ENCODE measurements around the gene FAM174C. TPM values are rescaled to one million over a fixed set of nuclear protein-coding genes. Genes with fewer than 3 reads are reported as not detected.

The FAM174C gene
- total and polyA plus RNA-seq, 5 donors, result 15.9 to 25.3 (median 17.7) TPM

DNA sequence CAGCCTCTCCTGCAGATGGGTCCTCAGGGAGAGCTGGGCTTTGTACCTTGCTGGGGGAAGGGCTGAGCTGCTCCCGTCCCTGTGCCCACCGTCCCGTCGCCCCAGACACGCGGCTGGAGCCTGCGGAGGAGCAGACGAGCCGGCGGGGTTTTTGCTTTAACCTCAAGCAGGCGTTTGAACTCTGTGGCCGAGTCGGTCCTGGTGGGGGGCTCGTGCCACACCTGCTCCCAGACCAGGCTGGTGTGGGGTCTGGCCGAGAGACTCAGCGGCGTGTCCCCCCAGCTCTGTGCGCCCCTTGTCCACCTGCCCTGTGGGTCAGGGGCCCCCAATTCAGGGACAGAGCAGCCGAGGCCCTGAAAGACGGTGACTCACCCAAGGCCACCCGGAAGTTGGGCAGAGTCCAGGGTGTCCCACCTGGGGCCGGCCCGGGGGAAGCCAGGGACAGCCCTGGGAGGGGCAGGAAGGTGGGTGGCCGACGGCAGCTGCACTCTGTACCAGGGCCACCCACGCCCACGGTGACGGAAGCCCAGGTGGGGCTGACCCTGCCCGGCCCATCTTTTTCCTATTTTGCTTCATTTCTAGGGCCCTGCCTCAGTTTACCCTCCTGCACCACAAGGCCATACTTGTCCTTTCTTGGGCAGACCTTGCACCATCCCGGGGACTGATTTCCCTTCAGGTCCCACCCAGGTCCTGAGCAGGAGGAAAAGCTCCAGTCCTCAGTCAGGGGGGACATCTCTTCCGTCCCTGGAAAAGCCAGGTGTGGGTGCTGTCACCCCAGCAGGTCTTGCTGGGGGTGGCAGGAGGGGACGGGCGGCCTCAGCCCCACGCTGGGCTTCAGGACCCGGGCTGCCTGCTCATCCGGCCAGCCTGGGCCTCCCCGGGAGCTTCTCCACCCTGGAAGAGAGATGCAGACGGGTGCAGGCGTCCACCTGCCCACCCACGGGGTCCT is 15.6 kb downstream of the FAM174C start:
- H3K9me3 ChIP-seq (ENCODE audit: control insufficient read depth, low read length), result no peaks in the 10 kb centered on the region
- H3K4me3 ChIP-seq (ENCODE audit: low read length), result no peak overlapping the region
- no peak for DNase-seq
- H3K4me1 ChIP-seq (ENCODE audit: control insufficient read depth, insufficient read depth, low read length), result no peaks in the 10 kb centered on the region
- no peak for ATAC-seq
- H3K27ac ChIP-seq (ENCODE audit: low read length), result no peak overlapping the region
- intact Hi-C loops (cut with DNase I), result loop anchor here in 1 of 4 donors (5.0 kb wide), 1 partner anchor 46 kb away; no protein-coding TSS in a partner anchor
- WGBS, result 80% methylated on average over 40 of the region's 40 CpGs
- no peaks in the 10 kb centered on the region for H3K27me3 ChIP-seq (ENCODE audit: control insufficient read depth, insufficient read depth)

DNA sequence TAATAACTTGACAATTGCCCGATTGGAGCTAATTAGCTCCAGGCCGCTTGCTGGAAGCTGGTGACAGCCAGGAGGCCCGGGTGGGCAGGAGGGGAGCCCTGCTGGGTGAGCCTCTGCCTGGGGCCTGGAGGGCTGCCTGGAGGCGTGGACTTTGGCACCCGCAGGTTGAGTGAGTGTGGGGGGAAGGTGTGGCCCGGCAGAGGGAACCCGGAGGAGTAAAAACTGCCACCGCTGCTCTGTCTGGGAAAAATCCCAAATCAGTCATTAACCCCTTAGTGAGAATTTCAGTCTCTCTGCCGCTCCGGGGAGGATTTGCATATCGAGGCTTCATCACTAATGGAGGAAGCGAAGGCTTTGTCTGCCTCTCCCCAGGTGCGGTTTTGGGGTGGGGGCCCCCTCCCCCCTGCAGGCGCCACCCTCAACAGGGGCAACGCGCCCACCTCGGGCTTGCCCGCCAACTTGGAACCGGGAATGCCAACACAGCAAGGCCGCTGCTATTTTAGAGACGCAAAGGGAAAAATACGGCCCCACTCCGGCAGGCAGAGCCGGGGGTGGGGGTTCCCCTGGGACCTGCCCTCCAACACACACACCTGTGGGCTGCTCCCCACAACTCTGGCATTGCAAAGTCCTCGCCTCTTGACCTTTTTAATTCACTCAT is 16.6 kb downstream of the FAM174C start:
- H3K27me3 ChIP-seq (ENCODE audit: control insufficient read depth, insufficient read depth), result no peaks in the 10 kb centered on the region

DNA sequence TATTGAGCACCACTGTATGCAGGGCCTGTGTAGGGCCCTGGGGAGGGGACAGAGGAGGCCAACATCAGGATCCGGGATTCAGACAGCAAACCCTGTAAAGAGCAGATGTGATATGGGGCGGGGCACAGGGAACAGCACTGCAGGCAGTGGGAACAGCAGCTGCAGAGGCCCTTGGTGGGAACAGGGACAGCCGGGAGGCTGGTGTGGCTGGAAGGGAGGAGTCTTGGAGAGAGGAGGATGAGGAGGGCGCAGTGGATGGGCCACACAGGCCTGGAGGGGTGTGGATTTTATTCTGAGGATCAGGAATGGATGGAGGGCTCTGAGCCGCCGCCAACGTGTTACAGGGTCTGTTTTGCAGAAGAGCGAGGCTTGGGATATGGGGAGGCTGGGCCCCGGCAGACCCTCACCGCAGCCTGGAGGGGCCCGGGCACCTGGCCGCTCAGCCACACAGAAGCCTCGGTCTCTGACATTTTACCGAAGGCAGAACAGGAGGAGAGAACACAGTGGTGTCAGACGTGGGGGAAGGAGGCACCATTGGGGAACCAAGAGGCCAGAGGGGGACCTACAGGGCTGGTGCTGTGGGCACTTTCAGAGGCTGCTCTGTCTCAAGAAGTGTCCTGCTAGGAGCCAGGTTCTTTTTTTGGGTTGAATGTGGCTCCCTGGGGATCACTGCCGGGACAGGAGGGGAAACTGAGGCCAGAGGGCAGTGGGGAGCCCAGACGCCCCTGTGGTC is 17.3 kb downstream of the FAM174C start:
- H3K27ac ChIP-seq (ENCODE audit: low read length), result no peak overlapping the region
- H3K4me1 ChIP-seq (ENCODE audit: control insufficient read depth, insufficient read depth, low read length), result no peaks in the 10 kb centered on the region
- 84% methylated on average over 17 of the region's 17 CpGs for WGBS
- ATAC-seq (no peak), DNase-seq (no peak)
- no peaks in the 10 kb centered on the region for H3K27me3 ChIP-seq (ENCODE audit: control insufficient read depth, insufficient read depth)
- no peaks in the 10 kb centered on the region for H3K9me3 ChIP-seq (ENCODE audit: control insufficient read depth, low read length)
- no peak overlapping the region for H3K4me3 ChIP-seq (ENCODE audit: low read length)
- intact Hi-C loops (cut with DNase I), result loop anchor here in 1 of 4 donors (5.0 kb wide), 1 partner anchor 45 kb away; no protein-coding TSS in a partner anchor

More for the DNA sequence above, 16.6 kb downstream of the FAM174C start:
- intact Hi-C loops (cut with DNase I), result loop anchor here in 1 of 4 donors (5.0 kb wide), 1 partner anchor 45 kb away; no protein-coding TSS in a partner anchor
- DNase-seq, result no peak
- no peak overlapping the region for H3K27ac ChIP-seq (ENCODE audit: low read length)
- no peaks in the 10 kb centered on the region for H3K9me3 ChIP-seq (ENCODE audit: control insufficient read depth, low read length)
- no peak for ATAC-seq
- H3K4me3 ChIP-seq (ENCODE audit: low read length), result no peak overlapping the region
- WGBS, result 61% methylated on average over 25 of the region's 25 CpGs
- no peaks in the 10 kb centered on the region for H3K4me1 ChIP-seq (ENCODE audit: control insufficient read depth, insufficient read depth, low read length)

DNA sequence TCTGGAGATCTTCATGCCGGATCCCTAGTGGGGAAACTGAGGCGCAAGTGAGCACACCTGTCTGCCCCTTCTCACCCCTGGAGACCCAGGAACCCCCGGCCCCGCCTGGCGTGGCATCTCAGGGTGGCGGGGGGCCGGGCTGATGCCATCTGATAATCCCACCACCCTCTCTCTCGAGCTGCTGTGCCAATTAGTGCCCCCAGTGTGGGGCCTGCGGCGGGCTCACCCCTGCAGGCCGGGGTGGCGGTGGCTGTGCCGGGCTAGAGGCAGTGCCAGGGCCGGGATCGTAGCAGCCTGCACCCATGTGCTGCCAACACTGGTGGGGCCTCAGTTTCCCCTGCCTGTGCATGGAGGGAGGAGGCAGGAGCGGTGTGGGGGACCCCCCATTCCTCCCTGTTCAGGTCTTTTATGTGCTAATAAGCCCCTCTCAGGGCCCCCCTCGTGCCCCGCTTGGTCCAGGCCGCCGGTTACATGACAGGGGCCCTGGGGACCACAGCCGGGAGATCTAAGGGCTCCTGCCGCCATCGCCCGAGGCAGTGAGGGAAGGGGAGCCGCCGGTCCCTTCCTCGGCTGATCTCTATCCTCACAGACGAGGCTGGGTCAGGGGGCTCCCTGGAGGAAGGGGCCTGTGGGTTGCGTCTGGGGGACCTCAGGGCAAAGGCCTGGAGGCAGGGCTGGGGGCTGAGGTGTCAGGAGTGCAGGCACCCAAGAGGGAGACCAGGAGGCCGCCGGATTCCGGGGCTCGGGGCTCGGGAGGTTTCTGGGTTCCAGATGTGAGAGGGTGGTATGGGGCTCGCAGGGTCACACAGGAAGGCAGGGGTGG is 18.7 kb downstream of the FAM174C start:
- 83% methylated on average over 35 of the region's 35 CpGs for WGBS
- Histone ChIP-seq H3K4me3 (ENCODE audit: low read length) (no peak overlapping the region), H3K9me3 (ENCODE audit: control insufficient read depth, low read length) (no peaks in the 10 kb centered on the region), H3K27ac (ENCODE audit: low read length) (no peak overlapping the region), H3K27me3 (ENCODE audit: control insufficient read depth, insufficient read depth) (no peaks in the 10 kb centered on the region), H3K4me1 (ENCODE audit: control insufficient read depth, insufficient read depth, low read length) (no peaks in the 10 kb centered on the region)
- DNase-seq (no peak), ATAC-seq (no peak)
- intact Hi-C loops (cut with DNase I), result loop anchor here in 1 of 4 donors (5.0 kb wide), 1 partner anchor 43 kb away; no protein-coding TSS in a partner anchor

DNA sequence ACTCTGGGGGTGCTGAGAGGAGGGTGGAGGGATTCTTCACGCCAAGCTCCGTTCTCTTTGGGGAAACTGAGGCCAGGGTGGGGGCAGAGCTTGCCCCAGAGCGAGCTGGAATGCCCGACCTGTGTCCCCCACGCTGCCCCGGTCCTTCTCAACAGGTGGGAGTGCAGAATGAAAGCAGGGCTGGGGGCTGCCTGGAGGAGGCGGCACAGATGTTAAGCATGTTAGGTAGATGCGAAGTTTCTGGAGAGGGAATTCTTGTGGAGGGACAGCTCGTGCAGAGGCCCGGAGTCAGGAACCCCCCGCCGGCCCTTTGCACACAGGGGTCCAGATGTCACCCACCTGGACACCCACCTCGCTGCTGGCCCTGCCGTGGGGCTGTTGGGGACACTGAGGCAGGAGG is 19.4 kb downstream of the FAM174C start:
- intact Hi-C loops (cut with DNase I), result loop anchor here in 1 of 4 donors (5.0 kb wide), 1 partner anchor 43 kb away; no protein-coding TSS in a partner anchor
- WGBS, result 79% methylated on average over 14 of the region's 14 CpGs
- H3K4me3 ChIP-seq (ENCODE audit: low read length), result no peak overlapping the region
- no peak overlapping the region for H3K27ac ChIP-seq (ENCODE audit: low read length)
- no peak for ATAC-seq
- no peaks in the 10 kb centered on the region for H3K9me3 ChIP-seq (ENCODE audit: control insufficient read depth, low read length)
- no peaks in the 10 kb centered on the region for H3K27me3 ChIP-seq (ENCODE audit: control insufficient read depth, insufficient read depth)
- no peaks in the 10 kb centered on the region for H3K4me1 ChIP-seq (ENCODE audit: control insufficient read depth, insufficient read depth, low read length)
- no peak for DNase-seq

DNA sequence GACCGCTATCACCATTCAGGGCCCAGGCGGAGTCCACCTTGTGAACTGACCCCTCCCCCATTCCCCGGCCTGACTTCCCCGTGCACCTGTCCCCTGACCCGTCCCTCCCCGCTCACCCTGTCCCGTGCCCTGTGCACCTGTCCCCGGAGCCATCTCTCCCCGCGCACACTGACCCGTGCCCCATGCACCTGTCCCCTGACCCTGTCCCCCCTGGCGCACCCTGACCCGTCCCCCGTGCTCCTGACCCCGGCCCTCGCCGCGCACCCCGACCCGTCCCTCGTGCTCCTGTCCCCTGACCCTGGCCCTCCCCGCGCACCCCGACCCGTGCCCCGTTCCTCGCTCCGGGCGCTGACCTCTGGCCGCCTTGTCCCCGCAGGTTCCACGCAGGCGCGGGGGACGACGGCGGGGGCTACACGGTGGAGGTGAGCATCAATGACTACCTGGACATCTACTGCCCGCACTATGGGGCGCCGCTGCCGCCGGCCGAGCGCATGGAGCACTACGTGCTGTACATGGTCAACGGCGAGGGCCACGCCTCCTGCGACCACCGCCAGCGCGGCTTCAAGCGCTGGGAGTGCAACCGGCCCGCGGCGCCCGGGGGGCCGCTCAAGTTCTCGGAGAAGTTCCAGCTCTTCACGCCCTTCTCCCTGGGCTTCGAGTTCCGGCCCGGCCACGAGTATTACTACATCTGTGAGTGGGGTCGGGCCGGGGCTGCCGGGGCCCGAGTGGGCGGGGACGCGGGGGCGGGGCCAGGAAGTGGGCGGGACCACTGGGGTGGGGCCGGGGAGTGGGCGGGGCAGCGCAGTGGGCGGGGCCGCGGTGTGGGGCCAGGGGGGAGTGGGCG is 20.1 kb downstream of the FAM174C start:
- DNase-seq (no peak), ATAC-seq (peak in 1 of 2 donors; percentile 25)
- Histone ChIP-seq H3K27me3 (ENCODE audit: control insufficient read depth, insufficient read depth) (no peaks in the 10 kb centered on the region), H3K4me3 (ENCODE audit: low read length) (no peak overlapping the region), H3K27ac (ENCODE audit: low read length) (no peak overlapping the region), H3K4me1 (ENCODE audit: control insufficient read depth, insufficient read depth, low read length) (no peaks in the 10 kb centered on the region), H3K9me3 (ENCODE audit: control insufficient read depth, low read length) (no peaks in the 10 kb centered on the region)
- intact Hi-C loops (cut with DNase I), result no loop called here
- 14% methylated on average over 82 of the region's 82 CpGs for WGBS

DNA sequence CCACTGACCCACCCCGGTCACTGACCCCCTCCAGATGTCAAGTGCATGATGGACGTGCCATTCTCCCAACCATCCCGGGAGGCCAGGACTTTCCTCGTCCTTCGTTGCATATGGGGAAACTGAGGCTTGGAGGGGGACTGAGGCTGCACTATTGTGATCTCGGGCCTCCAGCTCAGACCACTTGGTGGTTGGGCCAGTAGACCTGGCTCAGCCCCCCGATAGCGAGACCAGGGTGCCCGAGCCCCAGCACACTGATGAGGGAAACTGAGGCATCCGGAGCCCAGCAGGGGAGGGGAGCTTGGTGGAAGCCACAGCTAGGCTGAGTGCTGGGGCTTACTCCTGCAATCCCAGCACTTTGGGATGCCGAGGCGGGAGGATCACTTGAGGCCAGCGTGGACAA is 20.7 kb downstream of the FAM174C start:
- Histone ChIP-seq H3K4me3 (ENCODE audit: low read length) (no peak overlapping the region), H3K27me3 (ENCODE audit: control insufficient read depth, insufficient read depth) (no peaks in the 10 kb centered on the region), H3K4me1 (ENCODE audit: control insufficient read depth, insufficient read depth, low read length) (no peaks in the 10 kb centered on the region), H3K27ac (ENCODE audit: low read length) (no peak overlapping the region), H3K9me3 (ENCODE audit: control insufficient read depth, low read length) (no peaks in the 10 kb centered on the region)
- ATAC-seq, result no peak
- 78% methylated on average over 13 of the region's 13 CpGs for WGBS
- DNase-seq, result no peak
- intact Hi-C loops (cut with DNase I), result no loop called here

DNA sequence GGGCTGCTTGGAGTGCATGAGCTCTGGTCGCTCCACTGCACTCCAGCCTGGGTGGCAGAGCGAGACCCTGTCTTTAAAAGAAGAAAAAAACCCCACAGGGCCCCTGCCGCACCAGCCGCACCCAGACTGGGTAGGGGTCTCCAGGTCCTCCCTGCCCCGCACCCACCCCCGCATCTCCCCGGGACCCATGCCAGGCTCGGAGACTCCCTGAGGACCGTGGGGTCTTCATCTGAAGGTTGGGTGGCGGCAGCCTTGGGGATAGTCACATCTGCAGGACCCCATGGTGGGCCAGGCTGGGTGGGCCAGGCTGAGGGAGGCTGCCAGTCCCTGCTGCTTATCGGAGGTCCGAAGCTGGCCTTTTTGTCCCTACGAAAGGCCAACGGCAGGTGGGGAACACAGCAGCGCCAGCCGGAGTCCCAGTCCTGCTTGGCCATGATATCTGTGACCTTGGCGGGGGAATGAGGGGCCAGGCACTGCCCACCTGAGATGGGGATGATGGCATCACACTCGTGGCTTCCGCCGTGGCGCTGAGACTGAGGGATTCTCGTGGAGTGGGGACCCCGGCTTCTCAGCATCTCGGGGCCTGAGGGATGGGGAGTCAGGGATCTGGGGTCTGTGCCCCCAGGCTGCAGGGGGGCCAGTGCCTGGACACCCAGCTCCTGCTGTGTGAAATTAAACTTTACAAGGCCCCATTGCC is 21.4 kb downstream of the FAM174C start:
- H3K27me3 ChIP-seq (ENCODE audit: control insufficient read depth, insufficient read depth), result no peaks in the 10 kb centered on the region
- no peaks in the 10 kb centered on the region for H3K9me3 ChIP-seq (ENCODE audit: control insufficient read depth, low read length)
- no peak overlapping the region for H3K27ac ChIP-seq (ENCODE audit: low read length)
- H3K4me1 ChIP-seq (ENCODE audit: control insufficient read depth, insufficient read depth, low read length), result no peaks in the 10 kb centered on the region
- WGBS, result 86% methylated on average over 24 of the region's 24 CpGs
- DNase-seq, result peak in 1 of 3 donors; percentile 56
- no peak for ATAC-seq
- intact Hi-C loops (cut with DNase I), result no loop called here
- H3K4me3 ChIP-seq (ENCODE audit: low read length), result no peak overlapping the region

DNA sequence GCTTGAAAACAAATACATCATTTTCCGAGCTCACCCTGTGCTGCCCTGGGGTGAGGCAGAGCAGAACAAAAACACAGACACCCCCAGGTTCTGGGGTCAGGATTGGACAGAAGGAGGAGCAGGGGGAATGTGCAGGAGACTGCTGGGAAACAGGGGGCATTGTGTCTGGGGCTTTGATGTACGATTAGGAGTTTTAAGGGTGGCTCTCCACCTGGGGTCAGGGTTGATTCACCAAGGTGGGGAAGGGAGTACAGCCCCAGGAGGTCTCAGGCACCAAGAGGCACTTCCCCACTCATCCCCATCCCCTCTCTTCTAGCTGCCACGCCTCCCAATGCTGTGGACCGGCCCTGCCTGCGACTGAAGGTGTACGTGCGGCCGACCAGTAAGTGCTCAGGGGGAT is 22.9 kb downstream of the FAM174C start:
- WGBS, result 86% methylated on average over 8 of the region's 8 CpGs
- H3K27me3 ChIP-seq (ENCODE audit: control insufficient read depth, insufficient read depth), result no peaks in the 10 kb centered on the region
- intact Hi-C loops (cut with DNase I), result no loop called here
- no peaks in the 10 kb centered on the region for H3K9me3 ChIP-seq (ENCODE audit: control insufficient read depth, low read length)
- no peak for DNase-seq
- ATAC-seq, result no peak
- H3K27ac ChIP-seq (ENCODE audit: low read length), result no peak overlapping the region
- H3K4me3 ChIP-seq (ENCODE audit: low read length), result no peak overlapping the region
- H3K4me1 ChIP-seq (ENCODE audit: control insufficient read depth, insufficient read depth, low read length), result no peaks in the 10 kb centered on the region

All from right cardiac atrium (tissue), 5 donors.